Measurements from ENCODE around the gene OSBPL10.

OSBPL10 gene

DNA sequence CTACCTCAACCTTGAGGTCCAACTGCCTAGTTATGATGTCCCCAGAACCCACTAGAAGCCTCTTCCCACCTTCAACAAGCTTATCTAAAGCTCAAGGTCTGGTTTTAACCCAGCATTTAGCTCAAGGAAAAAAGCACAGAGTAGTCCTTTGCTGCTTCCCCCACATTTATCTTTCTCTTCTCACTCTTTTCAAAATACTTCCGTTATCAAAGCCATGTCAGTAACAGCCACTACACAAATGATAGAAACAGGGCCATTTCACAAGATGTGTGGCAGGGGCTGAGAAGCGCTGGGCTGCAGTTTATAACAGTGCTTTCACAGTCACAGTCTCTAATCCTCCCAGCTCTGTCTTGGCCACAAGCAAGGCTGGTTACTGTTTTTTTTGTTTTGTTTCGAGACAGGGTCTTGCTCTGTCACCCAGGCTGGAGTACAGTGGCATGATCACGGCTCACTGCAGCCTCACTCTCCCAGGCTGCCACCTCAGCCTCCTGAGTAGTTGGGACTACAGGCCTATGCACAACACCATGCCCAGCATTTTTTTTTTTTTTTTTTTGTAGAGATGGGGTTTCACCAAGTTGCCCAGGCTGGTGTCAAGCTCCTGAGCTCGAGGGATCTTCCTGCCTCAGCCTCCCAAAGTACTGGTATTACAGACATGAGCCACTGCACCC lies 218.8 kb downstream of the OSBPL10 start:
- no peak for DNase-seq (ENCODE audit: extremely low read depth, low read depth)
- TF ChIP-seq, protein P1, sequence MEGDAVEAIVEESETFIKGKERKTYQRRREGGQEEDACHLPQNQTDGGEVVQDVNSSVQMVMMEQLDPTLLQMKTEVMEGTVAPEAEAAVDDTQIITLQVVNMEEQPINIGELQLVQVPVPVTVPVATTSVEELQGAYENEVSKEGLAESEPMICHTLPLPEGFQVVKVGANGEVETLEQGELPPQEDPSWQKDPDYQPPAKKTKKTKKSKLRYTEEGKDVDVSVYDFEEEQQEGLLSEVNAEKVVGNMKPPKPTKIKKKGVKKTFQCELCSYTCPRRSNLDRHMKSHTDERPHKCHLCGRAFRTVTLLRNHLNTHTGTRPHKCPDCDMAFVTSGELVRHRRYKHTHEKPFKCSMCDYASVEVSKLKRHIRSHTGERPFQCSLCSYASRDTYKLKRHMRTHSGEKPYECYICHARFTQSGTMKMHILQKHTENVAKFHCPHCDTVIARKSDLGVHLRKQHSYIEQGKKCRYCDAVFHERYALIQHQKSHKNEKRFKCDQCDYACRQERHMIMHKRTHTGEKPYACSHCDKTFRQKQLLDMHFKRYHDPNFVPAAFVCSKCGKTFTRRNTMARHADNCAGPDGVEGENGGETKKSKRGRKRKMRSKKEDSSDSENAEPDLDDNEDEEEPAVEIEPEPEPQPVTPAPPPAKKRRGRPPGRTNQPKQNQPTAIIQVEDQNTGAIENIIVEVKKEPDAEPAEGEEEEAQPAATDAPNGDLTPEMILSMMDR (IDR thresholded peaks at IDR 0.05; ENCODE audit: low read depth, low read length): no peak

DNA sequence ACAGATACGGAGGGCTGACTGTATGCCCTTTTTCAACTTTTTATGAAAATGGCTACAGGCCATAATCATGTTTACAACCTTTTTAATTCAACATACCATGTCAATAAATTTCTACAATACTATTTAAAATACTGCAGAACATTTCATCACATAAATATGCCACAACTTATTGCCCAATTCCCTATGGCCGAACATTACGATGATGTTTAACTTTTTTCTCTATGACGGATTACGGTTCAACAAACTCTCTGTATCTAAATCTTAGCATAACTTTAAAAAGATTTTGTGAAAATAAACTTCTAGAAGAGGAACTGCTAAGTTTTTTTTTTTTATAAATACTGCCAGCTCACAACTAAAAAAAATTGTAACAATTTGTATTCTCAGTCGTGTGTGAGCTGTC lies 220.4 kb downstream of the OSBPL10 start:
- DNase-seq (ENCODE audit: extremely low read depth, low read depth): no peak
- TF ChIP-seq, protein P1 (IDR thresholded peaks at IDR 0.05; ENCODE audit: low read depth, low read length): no peak

DNA sequence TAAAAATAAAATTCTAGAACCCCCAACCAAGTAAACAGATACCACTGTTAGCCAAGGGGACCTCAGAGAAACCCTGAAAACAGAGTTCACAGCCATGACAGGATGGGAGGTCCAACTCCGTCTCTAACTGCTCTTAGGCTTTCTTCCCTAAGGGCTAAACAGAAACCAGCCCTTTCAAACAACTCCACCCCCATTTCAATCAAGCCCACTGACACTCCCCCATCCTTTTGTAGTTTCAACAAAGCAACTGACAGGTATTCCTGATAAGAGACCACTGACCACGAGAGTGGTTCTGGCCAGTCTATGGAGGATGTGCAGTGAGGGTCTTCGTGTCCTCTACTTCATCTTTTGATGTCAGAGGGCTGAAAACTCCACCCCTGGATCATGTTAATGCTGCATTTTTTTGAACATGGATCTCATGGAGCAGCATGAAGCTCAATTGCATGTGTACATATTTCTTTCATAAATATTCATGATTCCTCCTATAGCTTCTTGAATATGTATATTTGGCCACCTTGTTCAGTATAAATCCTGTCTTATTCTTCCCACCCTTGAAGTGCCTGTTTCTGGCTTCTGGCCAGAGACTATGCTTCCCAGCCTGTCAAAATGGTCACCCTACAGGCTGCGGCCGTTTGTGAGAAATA lies 222.6 kb downstream of the OSBPL10 start:
- no peak for DNase-seq (ENCODE audit: extremely low read depth, low read depth)

GRCh38 chr3:31755926-31756658 lies 225.0 kb downstream of the OSBPL10 start:
- DNase-seq (ENCODE audit: extremely low read depth, low read depth): no peak

More for the DNA sequence above, 222.6 kb downstream of the OSBPL10 start:
- TF ChIP-seq, protein P1 (IDR thresholded peaks at IDR 0.05; ENCODE audit: low read depth, low read length): no peak

GRCh38 chr3:31754575-31755278 lies 226.3 kb downstream of the OSBPL10 start:
- TF ChIP-seq, protein P1 (IDR thresholded peaks at IDR 0.05; ENCODE audit: low read depth, low read length): no peak

More at GRCh38 chr3:31755926-31756658, 225.0 kb downstream of the OSBPL10 start:
- TF ChIP-seq, protein P1 (IDR thresholded peaks at IDR 0.05; ENCODE audit: low read depth, low read length): no peak

DNA sequence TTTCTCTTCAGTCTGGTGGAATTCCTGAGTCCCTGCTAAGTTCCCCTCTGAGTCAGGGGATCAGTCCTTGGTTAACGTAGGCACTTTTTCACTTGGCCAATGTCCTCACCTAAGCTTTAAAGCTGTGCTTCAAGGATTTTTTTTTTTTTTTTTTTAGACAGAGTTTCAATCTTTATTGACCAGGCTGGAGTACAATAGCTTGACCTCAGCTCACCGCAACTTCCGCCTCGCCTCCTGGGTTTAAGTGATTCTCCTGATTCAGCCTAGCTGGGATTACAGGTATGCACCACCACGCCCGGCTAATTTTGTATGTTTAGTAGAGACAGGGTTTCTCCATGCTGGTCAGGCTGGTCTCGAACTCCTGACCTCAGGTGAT lies 228.0 kb downstream of the OSBPL10 start:
- TF ChIP-seq, protein P1 (IDR thresholded peaks at IDR 0.05; ENCODE audit: low read depth, low read length): no peak
- DNase-seq (ENCODE audit: extremely low read depth, low read depth): no peak

More at GRCh38 chr3:31754575-31755278, 226.3 kb downstream of the OSBPL10 start:
- DNase-seq (ENCODE audit: extremely low read depth, low read depth): no peak

Measured in AG09319 (cell line).